SK-N-MC (cell line): ENCODE measurements around the gene KRT14.
"Not testable (repeated sequence)": the region's sequence is repeated elsewhere in the genome, so short reads cannot be mapped to it uniquely, and the experiment has no call there.

Experiments
- DNase-seq: peaks from one replicate; pipeline ENCODE4 v3.0.0-alpha.2; 2011; ENCODE audit warnings: low read depth, low spot score
- H3K27ac ChIP-seq: fragments of 200-600 bp; sonication (generic); 2 replicates; pipeline ENCODE4 v1.5.1; 2016; ENCODE audit warnings: mixed run types
- H3K36me3 ChIP-seq: fragments of 200-600 bp; sonication (generic); 2 replicates; pipeline ENCODE4 v1.6.1; 2017; ENCODE audit warnings: antibody characterized with exemption, low read length, mixed read lengths; ENCODE audit not compliant: insufficient read depth
- H3K4me3 ChIP-seq: fragments of 200-600 bp; sonication (generic); 2 replicates; pipeline ENCODE4 v1.5.1; 2016
- H3K9ac ChIP-seq: fragments of 200-600 bp; sonication (generic); 2 replicates; pipeline ENCODE4 v1.8.0; 2017; ENCODE audit warnings: mixed run types, mixed read lengths; ENCODE audit not compliant: insufficient read length
- H3K9me3 ChIP-seq: fragments of 200-600 bp; sonication (generic); 2 replicates; pipeline ENCODE4 v1.6.1; 2017; ENCODE audit warnings: low read depth, mild to moderate bottlenecking, antibody characterized with exemption, low read length, moderate library complexity, mixed read lengths
- EZH2 ChIP-seq: fragments of 200-600 bp; sonication (generic); IDR thresholded peaks from one replicate; pipeline ENCODE4 v1.6.1; 2017; ENCODE audit warnings: antibody characterized with exemption
- FOXP2 ChIP-seq: optimal IDR thresholded peaks from 2 replicates; pipeline ENCODE3; 2011; ENCODE audit warnings: mild to moderate bottlenecking, moderate library complexity; ENCODE audit not compliant: insufficient read depth; ENCODE audit errors: extremely low read length, control extremely low read depth
- POLR2AphosphoS5 ChIP-seq: IDR thresholded peaks from 2 replicates; pipeline ENCODE4 v1.6.1; 2012; ENCODE audit warnings: mild to moderate bottlenecking, low read depth, low read length, borderline replicate concordance

Gene KRT14

DNA sequence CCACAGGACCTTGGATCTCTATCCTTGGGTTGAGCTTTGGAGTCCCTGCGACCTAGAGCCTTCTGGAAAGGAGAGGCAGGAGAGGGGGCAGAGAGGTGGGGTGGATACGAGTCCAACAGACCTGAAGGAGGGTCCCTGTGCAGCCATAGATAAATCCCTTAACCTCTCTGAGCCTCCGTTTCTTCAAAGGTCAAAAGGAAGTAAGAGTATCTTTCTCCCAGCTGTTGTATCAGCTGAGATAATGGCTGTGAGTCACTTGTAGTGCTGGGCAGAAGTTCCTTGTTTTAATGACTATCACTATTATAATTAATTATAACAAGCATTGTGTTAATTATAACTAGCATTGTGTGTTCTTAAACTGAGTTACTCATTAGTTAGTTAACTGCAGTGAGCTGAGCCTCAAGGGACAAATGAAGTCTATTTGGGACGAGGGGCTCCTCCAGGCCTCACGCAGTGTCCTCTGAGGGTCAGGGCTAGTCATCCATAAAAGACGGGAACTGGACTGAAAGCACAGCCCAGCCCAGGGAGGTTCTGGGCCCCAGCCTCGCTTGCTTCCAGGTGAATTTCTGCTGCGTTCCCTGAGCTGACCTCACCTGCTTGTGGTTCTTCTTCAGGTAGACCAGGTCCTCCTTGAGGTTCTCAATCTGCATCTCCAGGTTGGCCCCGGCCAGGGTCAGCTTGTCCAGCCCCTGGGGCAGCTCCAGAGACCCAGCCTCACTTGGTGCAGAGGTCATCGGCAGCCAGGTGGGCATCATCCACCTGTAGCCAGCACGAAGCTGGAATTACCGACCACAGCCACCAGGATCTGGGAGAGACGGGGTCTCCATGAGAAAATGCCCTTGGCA, 43.4 kb upstream of the KRT14 start:
- DNase-seq = no peak
- Histone ChIP-seq H3K9ac (no peak overlapping the region), H3K36me3 (no peaks in the 10 kb centered on the region), H3K27ac (no peak overlapping the region), H3K4me3 (no peak overlapping the region), H3K9me3 (no peaks in the 10 kb centered on the region)
- TF ChIP-seq EZH2 (no peak), POLR2AphosphoS5 (no peak), FOXP2 (no peak)

DNA sequence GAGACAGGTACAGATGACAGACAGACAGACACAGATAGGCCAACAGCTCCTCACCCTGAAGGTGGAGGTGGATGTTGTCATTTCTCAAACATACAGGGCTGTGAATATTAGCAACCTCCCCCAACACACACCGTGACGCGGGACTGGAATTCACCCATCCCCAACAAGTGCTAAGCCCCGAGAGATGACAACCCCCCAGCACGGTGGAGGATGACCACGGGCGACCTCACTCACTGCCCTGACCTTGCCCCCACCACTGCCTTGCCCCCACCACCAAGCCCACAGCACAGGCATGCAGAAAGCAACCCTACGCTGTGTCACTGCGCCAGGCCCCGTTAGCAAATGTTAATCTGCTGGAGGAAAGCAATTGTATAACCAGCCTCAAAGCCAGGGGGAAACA, 42.6 kb upstream of the KRT14 start:
- DNase-seq = no peak
- TF ChIP-seq FOXP2 (no peak), POLR2AphosphoS5 (no peak), EZH2 (no peak)
- no peaks in the 10 kb centered on the region for H3K36me3 ChIP-seq
- no peaks in the 10 kb centered on the region for H3K9me3 ChIP-seq
- H3K4me3 ChIP-seq = no peak overlapping the region
- H3K9ac ChIP-seq = no peak overlapping the region
- H3K27ac ChIP-seq = no peak overlapping the region

DNA sequence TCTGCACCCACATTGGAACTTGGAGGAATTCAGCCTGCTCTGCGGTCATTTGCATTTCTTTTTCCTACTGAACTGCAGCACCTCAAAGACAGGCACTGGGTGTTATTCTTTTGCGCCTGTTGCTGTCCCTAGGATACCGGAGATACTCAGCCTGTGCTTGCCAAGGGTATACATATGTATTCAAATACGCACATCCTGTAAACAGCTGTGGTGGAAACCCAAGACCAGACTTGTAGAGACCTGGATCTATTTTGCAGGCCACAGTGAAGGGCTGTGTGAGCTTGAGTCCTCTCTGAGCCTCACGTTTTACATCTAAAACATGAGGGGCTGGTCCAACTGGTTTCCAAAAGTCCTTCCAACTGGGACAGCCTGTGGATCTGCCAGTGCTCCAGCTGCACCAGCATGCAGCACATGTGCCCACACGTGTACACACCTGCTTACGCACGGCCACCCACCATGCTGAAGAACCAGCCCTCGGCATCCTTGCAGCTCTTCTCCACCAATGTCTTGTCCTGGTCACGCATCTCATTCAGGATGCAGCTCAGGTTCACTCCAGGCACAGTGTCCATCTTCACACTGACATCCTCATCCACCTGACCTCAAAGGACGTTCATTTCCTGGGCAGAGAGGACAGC, 42.0 kb upstream of the KRT14 start:
- H3K9me3 ChIP-seq = not testable (repeated sequence)

DNA sequence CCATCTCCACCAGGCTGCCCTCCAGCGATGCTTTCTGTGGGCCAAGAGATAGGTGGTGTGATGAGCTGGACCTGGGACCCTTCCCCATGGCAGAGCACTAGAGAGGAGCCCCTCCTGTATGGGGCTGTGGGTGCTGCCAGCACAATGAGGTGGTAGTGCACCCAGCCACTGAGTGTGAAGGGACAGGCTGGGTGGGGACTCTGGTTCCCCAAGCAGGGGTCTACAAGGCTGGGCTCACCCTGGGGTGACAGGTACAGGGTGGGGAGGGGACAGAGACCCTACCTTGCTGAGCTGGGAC, 41.3 kb upstream of the KRT14 start:
- H3K4me3 ChIP-seq, H3K27ac ChIP-seq, H3K9ac ChIP-seq, H3K36me3 ChIP-seq, H3K9me3 ChIP-seq, DNase-seq: not testable (repeated sequence)

More for the DNA sequence above, 42.0 kb upstream of the KRT14 start:
- H3K9ac ChIP-seq, H3K36me3 ChIP-seq, H3K4me3 ChIP-seq, H3K27ac ChIP-seq, DNase-seq: not testable (repeated sequence)

DNA sequence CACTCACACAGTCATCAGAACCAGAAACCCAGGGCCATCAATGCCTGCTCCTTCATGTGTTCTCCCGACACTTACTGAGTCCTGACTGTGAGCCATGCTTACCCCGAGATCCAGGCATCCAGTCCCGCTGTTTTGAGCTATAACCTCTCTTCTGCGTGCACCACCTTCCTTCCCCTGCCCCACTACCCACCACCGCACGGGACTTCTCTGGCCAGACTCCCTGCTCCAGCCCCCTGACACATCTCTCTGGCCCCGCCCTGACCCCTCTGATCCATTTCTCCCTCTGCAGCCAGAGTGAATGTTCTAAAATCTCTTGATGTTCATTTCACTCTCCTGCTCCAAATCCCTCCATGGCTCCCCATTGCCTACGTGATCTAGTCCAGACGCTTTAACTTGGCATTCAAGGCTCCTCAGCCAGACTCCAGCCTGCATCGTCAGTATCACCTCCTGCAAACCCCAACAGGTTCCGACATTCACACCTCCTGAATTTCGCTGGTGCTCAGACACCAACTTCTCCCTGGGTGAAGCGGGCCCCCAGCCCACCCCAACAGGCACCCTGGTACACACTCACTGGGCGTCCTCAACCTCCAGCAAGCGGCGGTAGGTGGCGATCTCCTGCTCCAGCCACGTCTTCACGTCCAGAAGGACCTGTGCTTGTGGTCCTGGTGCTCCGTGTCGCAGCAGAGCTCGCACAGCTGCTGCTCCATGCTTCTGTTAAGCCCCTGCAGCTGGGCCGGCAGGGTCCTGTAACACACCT, 40.8 kb upstream of the KRT14 start:
- Histone ChIP-seq H3K27ac (no peak overlapping the region), H3K9me3 (no peaks in the 10 kb centered on the region), H3K36me3 (no peaks in the 10 kb centered on the region), H3K4me3 (no peak overlapping the region), H3K9ac (no peak overlapping the region)
- no peak for DNase-seq
- TF ChIP-seq POLR2AphosphoS5 (no peak), FOXP2 (no peak), EZH2 (no peak)

GRCh38 chr17:41626914-41627295, 40.2 kb upstream of the KRT14 start:
- H3K36me3 ChIP-seq, H3K4me3 ChIP-seq, H3K27ac ChIP-seq, H3K9me3 ChIP-seq, H3K9ac ChIP-seq, DNase-seq: not testable (repeated sequence)

GRCh38 chr17:41626028-41626913, 39.6 kb upstream of the KRT14 start:
- H3K9me3 ChIP-seq, H3K27ac ChIP-seq, DNase-seq, H3K36me3 ChIP-seq, H3K9ac ChIP-seq, H3K4me3 ChIP-seq: not testable (repeated sequence)

- no peak for TF ChIP-seq EZH2
- no peak for TF ChIP-seq FOXP2
- no peak for TF ChIP-seq POLR2AphosphoS5
- Histone ChIP-seq H3K4me3 (no peak overlapping the region), H3K36me3 (no peaks in the 10 kb centered on the region), H3K27ac (no peak overlapping the region), H3K9me3 (no peaks in the 10 kb centered on the region), H3K9ac (no peak overlapping the region)
- no peak for DNase-seq
Measured at GRCh38 chr17:41625602-41626001, 38.9 kb upstream of the KRT14 start.
